Ascending aorta (tissue), 2 donors: Measurements from ENCODE around the gene NBPF4. TPM values are rescaled to one million over a fixed set of nuclear protein-coding genes. Genes with fewer than 3 reads are reported as not detected.

Experiments used
- DNase-seq, 2 donors: peaks; one replicate each; pipeline ENCODE4 v3.0.0-alpha.2; 2019; ENCODE audit warnings: low spot score in 2 of 2
- H3K27ac ChIP-seq, 2 donors: fragments of 200-600 bp; sonication (generic); one replicate each; pipeline ENCODE4 v1.5.1; 2016 to 2017; ENCODE audit warnings: mild to moderate bottlenecking in 1 of 2
- H3K27me3 ChIP-seq: fragments of 200-600 bp; sonication (generic); one replicate; pipeline ENCODE4 v1.5.1; 2017
- H3K36me3 ChIP-seq, 2 donors: fragments of 200-600 bp; sonication (generic); one replicate each; pipeline ENCODE4 v1.5.1; 2016
- H3K4me1 ChIP-seq, 2 donors: fragments of 200-600 bp; sonication (generic); one replicate each; pipeline ENCODE4 v1.5.1; 2016 to 2017; ENCODE audit warnings: mild to moderate bottlenecking in 1 of 2
- H3K4me3 ChIP-seq, 2 donors: fragments of 200-600 bp; sonication (generic); one replicate each; pipeline ENCODE4 v1.5.1; 2016 to 2017; ENCODE audit warnings: mild to moderate bottlenecking in 1 of 2
- H3K9me3 ChIP-seq, 2 donors: fragments of 200-600 bp; sonication (generic); one replicate each; pipeline ENCODE4 v1.5.1; 2016
- intact Hi-C: fragments of 100-400 bp; cut with DNase I; formaldehyde crosslinking; loops from one replicate; pipeline ENCODE4 v1.15.1; 2023
- total RNA-seq: library from RNA; depleted of rRNA; stranded (reverse); fragments of >200 nt; gene quantifications from one replicate; pipeline ENCODE4 v1.1.0, GENCODE V29; 2016
- TF ChIP-seq, protein P1 (sequence below), 3 experiments: fragments of 200-600 bp in 2 of 3; fragments of 450-650 bp in 1 of 3; sonication (generic) in 2 of 3; IDR thresholded peaks; one replicate each; pipeline ENCODE4 v1.5.1; 2016 to 2019; ENCODE audit warnings: antibody characterized with exemption in 3 of 3, mild to moderate bottlenecking in 1 of 3, moderate library complexity in 1 of 3

The NBPF4 gene
- total RNA-seq, 1 donor from 2014 or later: not detected

GRCh38 chr1:108199201-108199691 lies 44.6 kb downstream of the NBPF4 start:
- DNase-seq: no peak
- no peaks in the 10 kb centered on the region for H3K27me3 ChIP-seq
- peak overlapping the region; percentile 88 for H3K27ac ChIP-seq
- peaks cover 0 to 3% of the 10 kb centered on the region in 2 donors for H3K4me1 ChIP-seq
- H3K4me3 ChIP-seq: peak overlapping the region; percentile 84 to 88
- intact Hi-C loops: no loop called here
- TF ChIP-seq, protein P1, sequence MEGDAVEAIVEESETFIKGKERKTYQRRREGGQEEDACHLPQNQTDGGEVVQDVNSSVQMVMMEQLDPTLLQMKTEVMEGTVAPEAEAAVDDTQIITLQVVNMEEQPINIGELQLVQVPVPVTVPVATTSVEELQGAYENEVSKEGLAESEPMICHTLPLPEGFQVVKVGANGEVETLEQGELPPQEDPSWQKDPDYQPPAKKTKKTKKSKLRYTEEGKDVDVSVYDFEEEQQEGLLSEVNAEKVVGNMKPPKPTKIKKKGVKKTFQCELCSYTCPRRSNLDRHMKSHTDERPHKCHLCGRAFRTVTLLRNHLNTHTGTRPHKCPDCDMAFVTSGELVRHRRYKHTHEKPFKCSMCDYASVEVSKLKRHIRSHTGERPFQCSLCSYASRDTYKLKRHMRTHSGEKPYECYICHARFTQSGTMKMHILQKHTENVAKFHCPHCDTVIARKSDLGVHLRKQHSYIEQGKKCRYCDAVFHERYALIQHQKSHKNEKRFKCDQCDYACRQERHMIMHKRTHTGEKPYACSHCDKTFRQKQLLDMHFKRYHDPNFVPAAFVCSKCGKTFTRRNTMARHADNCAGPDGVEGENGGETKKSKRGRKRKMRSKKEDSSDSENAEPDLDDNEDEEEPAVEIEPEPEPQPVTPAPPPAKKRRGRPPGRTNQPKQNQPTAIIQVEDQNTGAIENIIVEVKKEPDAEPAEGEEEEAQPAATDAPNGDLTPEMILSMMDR (IDR thresholded peaks at IDR 0.05): no peak
- H3K9me3 ChIP-seq: no peaks in the 10 kb centered on the region
- H3K36me3 ChIP-seq: peaks cover 0 to 5% of the 10 kb centered on the region in 2 donors

- H3K27me3 ChIP-seq: no peaks in the 10 kb centered on the region
- peaks cover 0 to 22% of the 10 kb centered on the region in 2 donors for H3K36me3 ChIP-seq
- TF ChIP-seq, protein P1 (IDR thresholded peaks at IDR 0.05): no peak
- intact Hi-C loops: no loop called here
- DNase-seq: no peak
- H3K27ac ChIP-seq: no peak overlapping the region
- no peaks in the 10 kb centered on the region for H3K4me1 ChIP-seq
- H3K9me3 ChIP-seq: no peaks in the 10 kb centered on the region
- no peak overlapping the region for H3K4me3 ChIP-seq
These were observed 49.8 kb downstream of the NBPF4 start for GRCh38 chr1:108194051-108194450.

GRCh38 chr1:108193333-108193732 lies 50.5 kb downstream of the NBPF4 start:
- TF ChIP-seq, protein P1 (IDR thresholded peaks at IDR 0.05): no peak
- no peak for DNase-seq
- intact Hi-C loops: no loop called here
- no peaks in the 10 kb centered on the region for H3K27me3 ChIP-seq
- H3K36me3 ChIP-seq: peaks cover 0 to 22% of the 10 kb centered on the region in 2 donors
- H3K4me1 ChIP-seq: no peaks in the 10 kb centered on the region
- no peak overlapping the region for H3K27ac ChIP-seq
- no peaks in the 10 kb centered on the region for H3K9me3 ChIP-seq
- no peak overlapping the region for H3K4me3 ChIP-seq

DNA sequence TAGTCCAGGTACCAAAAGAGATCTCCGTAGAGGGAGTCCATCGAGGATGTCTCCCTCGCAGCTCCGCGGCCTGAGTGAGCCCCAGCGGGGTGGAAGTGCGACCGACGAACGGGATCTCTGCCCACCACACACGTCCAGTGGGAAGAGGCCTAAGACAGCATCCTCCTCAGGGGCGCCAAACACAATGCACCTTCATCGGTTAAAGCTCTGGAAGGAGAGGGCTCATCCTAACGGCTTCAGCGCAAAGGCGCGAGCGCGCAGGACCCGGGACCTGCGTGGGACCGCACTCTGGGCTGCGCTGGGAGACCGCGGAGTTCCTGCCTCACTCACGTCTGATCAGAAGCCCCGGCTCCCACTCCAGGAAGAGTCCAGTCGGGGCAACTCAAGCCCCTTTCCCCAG lies 51.3 kb downstream of the NBPF4 start:
- Histone ChIP-seq H3K27me3 (no peaks in the 10 kb centered on the region), H3K4me1 (no peaks in the 10 kb centered on the region), H3K27ac (no peak overlapping the region), H3K36me3 (peaks cover 0 to 22% of the 10 kb centered on the region in 2 donors), H3K4me3 (no peak overlapping the region), H3K9me3 (no peaks in the 10 kb centered on the region)
- TF ChIP-seq, protein P1 (IDR thresholded peaks at IDR 0.05): no peak
- intact Hi-C loops: no loop called here
- DNase-seq: no peak

- Histone ChIP-seq H3K36me3 (peaks cover 0 to 22% of the 10 kb centered on the region in 2 donors), H3K4me3 (no peak overlapping the region), H3K27ac (no peak overlapping the region), H3K4me1 (no peaks in the 10 kb centered on the region), H3K27me3 (no peaks in the 10 kb centered on the region), H3K9me3 (no peaks in the 10 kb centered on the region)
- no peak for DNase-seq
- intact Hi-C loops: no loop called here
- TF ChIP-seq, protein P1 (IDR thresholded peaks at IDR 0.05): no peak
These were observed 53.0 kb downstream of the NBPF4 start for GRCh38 chr1:108190686-108191416.
